ENCODE data around the gene HPD. TPM values are rescaled to one million over a fixed set of nuclear protein-coding genes. Genes with fewer than 3 reads are reported as not detected.

Gene HPD
- total RNA-seq, 1 donor from 2014 or later = 2.5 TPM

- Histone ChIP-seq H3K9me3 (no peaks in the 10 kb centered on the region), H3K4me3 (peak overlapping the region; percentile 85), H3K36me3 (peaks cover 33% of the 10 kb centered on the region), H3K27ac (peak overlapping the region; percentile 100), H3K4me1 (peaks cover 62% of the 10 kb centered on the region), H3K27me3 (ENCODE audit: low read depth) (no peaks in the 10 kb centered on the region)
- ATAC-seq = no peak
- TF ChIP-seq, protein P1, sequence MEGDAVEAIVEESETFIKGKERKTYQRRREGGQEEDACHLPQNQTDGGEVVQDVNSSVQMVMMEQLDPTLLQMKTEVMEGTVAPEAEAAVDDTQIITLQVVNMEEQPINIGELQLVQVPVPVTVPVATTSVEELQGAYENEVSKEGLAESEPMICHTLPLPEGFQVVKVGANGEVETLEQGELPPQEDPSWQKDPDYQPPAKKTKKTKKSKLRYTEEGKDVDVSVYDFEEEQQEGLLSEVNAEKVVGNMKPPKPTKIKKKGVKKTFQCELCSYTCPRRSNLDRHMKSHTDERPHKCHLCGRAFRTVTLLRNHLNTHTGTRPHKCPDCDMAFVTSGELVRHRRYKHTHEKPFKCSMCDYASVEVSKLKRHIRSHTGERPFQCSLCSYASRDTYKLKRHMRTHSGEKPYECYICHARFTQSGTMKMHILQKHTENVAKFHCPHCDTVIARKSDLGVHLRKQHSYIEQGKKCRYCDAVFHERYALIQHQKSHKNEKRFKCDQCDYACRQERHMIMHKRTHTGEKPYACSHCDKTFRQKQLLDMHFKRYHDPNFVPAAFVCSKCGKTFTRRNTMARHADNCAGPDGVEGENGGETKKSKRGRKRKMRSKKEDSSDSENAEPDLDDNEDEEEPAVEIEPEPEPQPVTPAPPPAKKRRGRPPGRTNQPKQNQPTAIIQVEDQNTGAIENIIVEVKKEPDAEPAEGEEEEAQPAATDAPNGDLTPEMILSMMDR (IDR thresholded peaks at IDR 0.05) = no peak
- intact Hi-C loops (cut with DNase I) = no loop called here
- DNase-seq = no peak
These were observed 60.5 kb downstream of the HPD start for GRCh38 chr12:121797937-121798786.

DNA sequence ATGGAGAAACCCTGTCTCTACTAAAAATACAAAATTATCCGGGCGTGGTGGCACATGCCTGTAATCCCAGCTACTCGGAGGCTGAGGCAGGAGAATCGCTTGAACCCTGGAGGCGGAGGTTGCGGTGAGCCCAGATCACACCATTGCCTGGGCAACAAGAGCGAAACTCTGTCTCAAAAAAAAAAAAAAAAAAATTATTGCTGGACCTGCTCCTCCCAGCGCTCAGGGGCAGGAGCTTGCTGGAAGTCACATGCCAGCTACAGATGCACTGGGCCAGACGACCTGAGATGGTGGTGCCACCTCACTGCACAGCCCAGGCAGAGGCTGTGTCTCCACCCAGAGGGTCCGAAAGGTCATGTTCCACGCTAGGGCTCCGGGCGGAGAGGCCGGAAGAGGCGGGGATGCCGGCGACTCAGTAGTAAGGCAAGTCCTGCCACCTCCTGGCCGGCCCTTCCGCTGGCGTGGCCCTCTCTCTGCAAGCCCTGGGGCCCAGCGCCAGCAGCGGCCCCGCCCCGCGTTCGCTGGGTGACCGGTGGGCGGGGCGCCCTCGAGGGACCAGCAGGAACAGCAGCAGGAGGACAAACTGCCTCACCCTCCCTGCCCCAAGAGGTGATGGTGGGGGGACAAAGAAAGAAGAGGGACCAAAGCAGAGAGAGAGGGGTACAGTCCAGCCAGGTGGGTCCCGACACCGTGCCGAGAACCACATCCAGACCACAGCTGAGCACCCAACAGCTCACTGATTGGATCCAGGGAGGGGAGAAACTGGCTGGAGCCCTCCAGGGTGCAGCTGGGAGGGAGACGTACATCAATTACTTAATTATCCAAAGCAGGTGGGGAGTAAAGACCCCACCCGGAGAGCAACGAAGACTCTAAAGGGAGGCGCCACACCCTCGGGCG, 61.6 kb downstream of the HPD start:
- H3K4me3 ChIP-seq = peak overlapping the region; percentile 37
- H3K27me3 ChIP-seq (ENCODE audit: low read depth) = no peaks in the 10 kb centered on the region
- ATAC-seq = peak; percentile 53 to 54
- TF ChIP-seq, protein P1 (IDR thresholded peaks at IDR 0.05) = peak; percentile 49
- no peaks in the 10 kb centered on the region for H3K9me3 ChIP-seq
- peaks cover 33% of the 10 kb centered on the region for H3K36me3 ChIP-seq
- peaks cover 72% of the 10 kb centered on the region for H3K4me1 ChIP-seq
- peak overlapping the region; percentile 85 for H3K27ac ChIP-seq
- intact Hi-C loops (cut with DNase I) = no loop called here
- peak; percentile 97 for DNase-seq

DNA sequence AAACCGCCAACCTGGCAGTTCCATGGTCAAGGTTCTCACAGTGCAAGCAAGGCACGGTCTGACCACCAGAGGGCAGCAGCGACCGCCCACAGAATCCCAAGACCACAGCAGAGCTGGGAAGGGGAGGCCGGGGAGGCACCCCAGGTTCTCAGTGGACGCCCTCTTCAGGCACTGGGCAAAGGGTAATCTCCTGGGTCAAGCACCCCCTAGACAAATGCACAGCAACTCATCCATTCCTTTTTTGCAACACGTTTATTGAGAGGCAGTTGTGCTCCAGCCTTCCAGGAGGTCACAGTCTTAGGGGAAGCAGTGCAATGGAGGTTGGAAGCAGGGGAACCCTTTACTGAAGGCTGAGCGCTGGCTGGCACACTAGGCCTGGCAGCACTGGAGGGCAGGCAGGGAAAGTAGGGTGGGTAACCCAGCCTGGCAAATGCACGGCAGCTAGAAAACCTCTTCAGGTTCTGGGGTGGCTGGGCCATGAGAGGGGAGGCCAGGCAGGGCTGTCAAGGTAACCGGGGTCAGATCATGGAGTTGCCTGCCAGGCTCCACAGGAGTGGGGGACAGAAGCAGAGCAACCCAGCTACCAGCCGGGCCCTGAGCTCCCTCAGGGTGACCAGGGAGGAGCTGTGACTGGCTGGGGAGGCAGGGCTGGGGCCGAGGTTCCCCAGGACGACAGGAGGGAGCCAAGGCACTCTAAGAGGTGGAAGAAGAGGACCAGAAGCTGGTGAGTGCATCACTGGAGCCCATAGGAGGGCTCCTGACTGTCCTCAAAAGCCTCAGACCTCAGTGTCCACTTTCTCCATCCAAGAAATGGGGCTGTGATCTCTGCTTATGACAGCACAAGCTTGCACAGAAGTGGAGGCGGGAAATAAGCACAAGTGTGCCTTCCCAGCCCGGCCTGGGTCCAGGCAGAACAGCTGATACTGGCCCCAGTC, 63.4 kb downstream of the HPD start:
- no peaks in the 10 kb centered on the region for H3K27me3 ChIP-seq (ENCODE audit: low read depth)
- peaks cover 90% of the 10 kb centered on the region for H3K4me1 ChIP-seq
- H3K27ac ChIP-seq = peak overlapping the region; percentile 85
- peaks cover 33% of the 10 kb centered on the region for H3K36me3 ChIP-seq
- peak; percentile 63 to 66 for ATAC-seq
- peak; percentile 90 for DNase-seq
- H3K9me3 ChIP-seq = no peaks in the 10 kb centered on the region
- TF ChIP-seq, protein P1 (IDR thresholded peaks at IDR 0.05) = peak; percentile 96
- intact Hi-C loops (cut with DNase I) = no loop called here
- peak overlapping the region; percentile 68 for H3K4me3 ChIP-seq

GRCh38 chr12:121794534-121795033, 64.1 kb downstream of the HPD start:
- Histone ChIP-seq H3K36me3 (peaks cover 33% of the 10 kb centered on the region), H3K4me1 (peaks cover 95% of the 10 kb centered on the region), H3K9me3 (no peaks in the 10 kb centered on the region), H3K4me3 (peak overlapping the region; percentile 68), H3K27me3 (ENCODE audit: low read depth) (no peaks in the 10 kb centered on the region), H3K27ac (peak overlapping the region; percentile 85)
- intact Hi-C loops (cut with DNase I) = no loop called here
- DNase-seq (no peak), ATAC-seq (peak; percentile 0 to 4)
- TF ChIP-seq, protein P1 (IDR thresholded peaks at IDR 0.05) = no peak
